ENCODE results near the gene GLIS1. TPM values are rescaled to one million over a fixed set of nuclear protein-coding genes. Genes with fewer than 3 reads are reported as not detected.

Gene GLIS1
- total and polyA plus RNA-seq, 2 experiments from 2014 or later = 0.26 to 0.31 TPM

GRCh38 chr1:53629101-53629691, 109.8 kb downstream of the GLIS1 start:
- Histone ChIP-seq H3K36me3 (ENCODE audit: insufficient read depth) (no peaks in the 10 kb centered on the region), H3K4me1 (ENCODE audit: insufficient read depth) (no peaks in the 10 kb centered on the region), H3K4me3 (no peak overlapping the region), H3K27ac (ENCODE audit: low read depth) (no peak overlapping the region), H3K4me2 (no peak overlapping the region), H3K9me2 (ENCODE audit: insufficient read depth) (no peaks in the 10 kb centered on the region), H4K20me1 (replicated peaks; ENCODE audit: insufficient read depth) (no peaks in the 10 kb centered on the region), H3K27me3 (ENCODE audit: insufficient read depth) (no peaks in the 10 kb centered on the region), H2AFZ (no peak overlapping the region), H3K79me2 (replicated peaks; ENCODE audit: insufficient read depth) (no peaks in the 10 kb centered on the region), H3F3A (replicated peaks; ENCODE audit: low read depth) (no peaks in the 10 kb centered on the region)
- no peak for ATAC-seq
- TF ChIP-seq CTCF (conservative IDR thresholded peaks at IDR 0.05; ENCODE audit: low read depth in 2 of 2) = no peak
- no peak for TF ChIP-seq ETS1 (IDR thresholded peaks at IDR 0.05)
- TF ChIP-seq EZH2 (IDR thresholded peaks at IDR 0.05; ENCODE audit: low read depth, unreplicated experiment) = no peak
- TF ChIP-seq REST (IDR thresholded peaks at IDR 0.05; ENCODE audit: unreplicated experiment) = no peak
- TF ChIP-seq JUNB (IDR thresholded peaks at IDR 0.05; ENCODE audit: unreplicated experiment) = no peak
- no peak for TF ChIP-seq ZNF114 (CRISPR knock-in tag; IDR thresholded peaks at IDR 0.05)
- no peak for TF ChIP-seq NANOG (IDR thresholded peaks at IDR 0.05; ENCODE audit: borderline replicate concordance)
- no peak for TF ChIP-seq STAT1 (IDR thresholded peaks at IDR 0.05; ENCODE audit: unreplicated experiment)
- no peak for TF ChIP-seq ZNF462 (CRISPR knock-in tag; IDR thresholded peaks at IDR 0.05)
- TF ChIP-seq EZH2phosphoT487 (IDR thresholded peaks at IDR 0.05; ENCODE audit: unreplicated experiment) = no peak
- no peak for TF ChIP-seq ZNF331 (CRISPR knock-in tag; IDR thresholded peaks at IDR 0.05; ENCODE audit: low read depth)
- no peak for TF ChIP-seq CREB1 (CRISPR knock-in tag; IDR thresholded peaks at IDR 0.05; ENCODE audit: low read depth)
- no peak for TF ChIP-seq POLR2AphosphoS5 (IDR thresholded peaks at IDR 0.05; ENCODE audit: low read depth)
- Mint-ChIP-seq H3K4me1 (peaks cover 6% of the 10 kb centered on the region; the same call in 1 of the 3 replicates), H3K36me3 (ENCODE audit: low read depth) (no peaks in the 10 kb centered on the region), H3K4me3 (no peak overlapping the region), H3K9me3 (no peaks in the 10 kb centered on the region), H3K27ac (no peak overlapping the region), H3K27me3 (ENCODE audit: insufficient read depth, low read depth, poor library complexity) (peaks cover 4% of the 10 kb centered on the region)
- no peak for DNase-seq (ENCODE audit: low spot score)

All from GM23338 (cell line).